ENCODE data around the gene CHL1. TPM values are rescaled to one million over a fixed set of nuclear protein-coding genes. Genes with fewer than 3 reads are reported as not detected.

CHL1 gene
- total and polyA plus RNA-seq, 2 experiments from 2014 or later, result 0.20 TPM; not detected in 1

GRCh38 chr3:449711-450110 lies 253.1 kb downstream of the CHL1 start:
- Histone ChIP-seq H3K79me2 (no peaks in the 10 kb centered on the region), H3K27me3 (no peaks in the 10 kb centered on the region), H3K4me1 (ENCODE audit: insufficient read depth) (no peaks in the 10 kb centered on the region), H3K27ac (no peak overlapping the region), H3K4me3 (no peak overlapping the region), H3K9me2 (replicated peaks; ENCODE audit: insufficient read depth) (no peaks in the 10 kb centered on the region), H3K4me2 (no peak overlapping the region), H3K36me3 (replicated peaks; ENCODE audit: insufficient read depth, low read depth) (no peaks in the 10 kb centered on the region), H2AFZ (no peak overlapping the region), H4K20me1 (ENCODE audit: insufficient read depth, poor library complexity, severe bottlenecking) (no peaks in the 10 kb centered on the region), H3K9me3 (ENCODE audit: low read depth) (no peaks in the 10 kb centered on the region)
- 96% methylated on average over 4 of the region's 4 CpGs for WGBS (ENCODE audit: low lambda C conversion rate, missing lambda C conversion rate)
- no peak for DNase-seq (ENCODE audit: low spot score)
- TF ChIP-seq EZH2 (IDR thresholded peaks at IDR 0.05; ENCODE audit: borderline replicate concordance) (no peak), CTCF (IDR thresholded peaks at IDR 0.05; ENCODE audit: poor library complexity) (no peak), EZH2phosphoT487 (IDR thresholded peaks at IDR 0.05; ENCODE audit: low read depth, severe bottlenecking, unreplicated experiment) (no peak)

GRCh38 chr3:452221-452620 lies 255.7 kb downstream of the CHL1 start:
- Histone ChIP-seq H4K20me1 (ENCODE audit: insufficient read depth, poor library complexity, severe bottlenecking) (no peaks in the 10 kb centered on the region), H3K4me1 (ENCODE audit: insufficient read depth) (no peaks in the 10 kb centered on the region), H3K9me2 (replicated peaks; ENCODE audit: insufficient read depth) (no peaks in the 10 kb centered on the region), H3K36me3 (replicated peaks; ENCODE audit: insufficient read depth, low read depth) (no peaks in the 10 kb centered on the region), H3K4me2 (no peak overlapping the region), H3K4me3 (no peak overlapping the region), H3K27me3 (no peaks in the 10 kb centered on the region), H3K27ac (no peak overlapping the region), H2AFZ (no peak overlapping the region), H3K9me3 (ENCODE audit: low read depth) (no peaks in the 10 kb centered on the region), H3K79me2 (no peaks in the 10 kb centered on the region)
- TF ChIP-seq CTCF (IDR thresholded peaks at IDR 0.05; ENCODE audit: poor library complexity) (no peak), EZH2 (IDR thresholded peaks at IDR 0.05; ENCODE audit: borderline replicate concordance) (no peak), EZH2phosphoT487 (IDR thresholded peaks at IDR 0.05; ENCODE audit: low read depth, severe bottlenecking, unreplicated experiment) (no peak)
- no peak for DNase-seq (ENCODE audit: low spot score)
- WGBS (ENCODE audit: low lambda C conversion rate, missing lambda C conversion rate), result 86% methylated on average over 2 of the region's 2 CpGs

GRCh38 chr3:453106-453505 lies 256.5 kb downstream of the CHL1 start:
- no peaks in the 10 kb centered on the region for H3K4me1 ChIP-seq (ENCODE audit: insufficient read depth)
- no peak for DNase-seq (ENCODE audit: low spot score)

More at GRCh38 chr3:453106-453505, 256.5 kb downstream of the CHL1 start:
- no peak overlapping the region for H3K27ac ChIP-seq
- no peaks in the 10 kb centered on the region for H3K9me2 ChIP-seq (replicated peaks; ENCODE audit: insufficient read depth)
- no peak for TF ChIP-seq CTCF (IDR thresholded peaks at IDR 0.05; ENCODE audit: poor library complexity)
- no peak for TF ChIP-seq EZH2 (IDR thresholded peaks at IDR 0.05; ENCODE audit: borderline replicate concordance)
- TF ChIP-seq EZH2phosphoT487 (IDR thresholded peaks at IDR 0.05; ENCODE audit: low read depth, severe bottlenecking, unreplicated experiment), result no peak
- H3K79me2 ChIP-seq, result no peaks in the 10 kb centered on the region
- no peaks in the 10 kb centered on the region for H3K27me3 ChIP-seq
- H2AFZ ChIP-seq, result no peak overlapping the region
- no peak overlapping the region for H3K4me3 ChIP-seq
- no peaks in the 10 kb centered on the region for H4K20me1 ChIP-seq (ENCODE audit: insufficient read depth, poor library complexity, severe bottlenecking)
- no peak overlapping the region for H3K4me2 ChIP-seq
- 87% methylated on average over 4 of the region's 4 CpGs for WGBS (ENCODE audit: low lambda C conversion rate, missing lambda C conversion rate)
- no peaks in the 10 kb centered on the region for H3K9me3 ChIP-seq (ENCODE audit: low read depth)
- no peaks in the 10 kb centered on the region for H3K36me3 ChIP-seq (replicated peaks; ENCODE audit: insufficient read depth, low read depth)

Data from hepatocyte (in vitro differentiated cells).